Activated CD4-positive, alpha-beta T cell treated with anti-CD3 and anti-CD28 coated beads, Interleukin-2, amount 50 U/mL, for 1 hour (primary cell): ENCODE measurements around the gene POU2F1.
A peak's percentile ranks its signal among the peaks of the same experiment; 100 is the strongest.

ENCODE experiments used
- DNase-seq: peaks from one replicate; pipeline ENCODE4 v3.0.0-alpha.2; 2020

POU2F1 gene

GRCh38 chr1:167429612-167430011, 208.9 kb downstream of the POU2F1 start:
- DNase-seq = no peak

- no peak for DNase-seq
Observed at GRCh38 chr1:167430134-167430848, 209.6 kb downstream of the POU2F1 start.

DNA sequence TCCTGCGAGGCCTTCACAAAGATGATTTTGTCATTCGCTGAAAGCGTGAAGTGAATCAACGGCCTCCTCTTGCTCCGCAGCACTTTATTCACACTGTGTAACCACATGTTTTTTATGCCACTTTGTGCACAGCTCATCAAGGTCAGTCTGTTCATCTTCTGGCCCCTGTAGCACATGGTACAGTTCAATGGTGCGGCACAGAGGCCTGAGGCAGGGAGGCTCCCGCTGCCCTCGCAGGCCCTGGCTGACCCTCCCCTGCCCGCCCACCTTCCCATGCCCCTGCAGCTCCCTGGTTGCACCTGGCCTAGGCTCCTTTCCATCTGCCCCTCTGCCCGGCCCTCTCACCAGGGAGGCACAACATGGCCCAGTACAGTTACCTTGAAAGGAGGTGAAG, 210.2 kb downstream of the POU2F1 start:
- DNase-seq = no peak

DNA sequence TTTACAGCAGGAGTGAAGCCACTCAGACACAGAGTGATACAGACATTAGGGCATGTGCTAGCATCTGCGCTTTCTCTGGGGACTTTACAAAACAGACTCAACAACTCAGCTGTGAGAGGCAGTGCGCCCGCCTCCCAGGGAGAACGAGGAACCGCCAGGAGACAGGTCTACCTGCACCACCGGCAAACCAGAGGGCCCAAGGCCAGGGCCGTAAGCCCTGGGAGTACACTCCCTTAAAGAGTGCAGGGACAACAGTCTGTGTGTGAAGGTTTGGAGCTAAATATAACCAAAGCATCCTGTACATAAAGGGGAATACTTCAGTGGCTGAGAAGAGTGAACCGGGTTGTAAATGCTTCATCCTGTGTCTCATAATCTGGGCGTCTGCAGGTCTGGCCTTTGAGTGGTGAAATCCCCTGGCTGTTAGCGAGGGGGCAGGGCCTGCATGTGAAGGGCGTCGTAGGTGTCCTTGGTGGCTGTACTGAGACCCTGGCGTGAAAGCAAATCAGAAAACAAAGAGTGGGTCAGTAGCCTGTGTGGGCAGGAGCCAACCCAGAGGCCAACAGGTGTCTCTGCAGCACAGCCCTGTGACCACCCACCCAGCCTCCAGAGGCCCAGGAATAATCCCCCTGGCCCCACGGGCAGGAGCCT, 210.7 kb downstream of the POU2F1 start:
- no peak for DNase-seq

DNA sequence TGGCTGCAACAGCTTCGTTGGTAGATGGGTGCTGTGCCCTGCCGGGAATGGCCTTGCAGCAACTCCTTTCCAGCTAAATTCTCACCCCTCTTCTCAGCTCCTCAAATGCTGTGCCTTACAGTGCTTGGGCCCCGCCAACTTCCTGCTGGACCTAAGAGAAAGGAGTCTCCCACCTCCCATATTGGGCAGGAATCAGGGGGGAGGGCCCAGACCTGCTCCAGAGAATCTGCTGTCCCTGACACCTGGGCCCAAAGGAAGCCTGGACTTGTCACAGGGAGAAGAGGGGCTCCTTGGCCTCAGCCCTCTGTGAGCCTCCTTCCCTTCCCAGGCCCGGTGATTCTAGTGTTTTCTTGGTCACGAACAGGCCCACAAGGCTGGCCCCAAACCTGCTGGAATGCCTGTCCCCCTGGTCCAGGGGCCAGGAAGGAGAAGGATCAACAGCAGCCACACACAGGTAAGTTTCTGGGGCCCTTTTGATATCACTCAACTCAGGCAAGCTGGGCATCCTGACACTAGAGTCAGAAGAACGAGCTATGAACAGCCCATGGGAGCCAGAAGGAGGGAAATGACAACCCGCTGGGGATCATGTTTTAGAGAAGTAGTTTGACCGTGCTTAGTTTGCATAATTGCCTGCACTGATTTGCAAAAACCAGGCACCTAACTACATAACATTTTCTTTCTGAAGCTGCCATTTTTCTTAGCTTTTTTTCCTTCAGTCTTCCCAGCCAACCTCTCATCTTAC, 211.4 kb downstream of the POU2F1 start:
- no peak for DNase-seq

- no peak for DNase-seq
Observed at GRCh38 chr1:167432780-167433179, 212.1 kb downstream of the POU2F1 start.

GRCh38 chr1:167433884-167434283, 213.2 kb downstream of the POU2F1 start:
- no peak for DNase-seq

- DNase-seq = no peak
Observed at GRCh38 chr1:167434306-167434705, 213.6 kb downstream of the POU2F1 start.

DNA sequence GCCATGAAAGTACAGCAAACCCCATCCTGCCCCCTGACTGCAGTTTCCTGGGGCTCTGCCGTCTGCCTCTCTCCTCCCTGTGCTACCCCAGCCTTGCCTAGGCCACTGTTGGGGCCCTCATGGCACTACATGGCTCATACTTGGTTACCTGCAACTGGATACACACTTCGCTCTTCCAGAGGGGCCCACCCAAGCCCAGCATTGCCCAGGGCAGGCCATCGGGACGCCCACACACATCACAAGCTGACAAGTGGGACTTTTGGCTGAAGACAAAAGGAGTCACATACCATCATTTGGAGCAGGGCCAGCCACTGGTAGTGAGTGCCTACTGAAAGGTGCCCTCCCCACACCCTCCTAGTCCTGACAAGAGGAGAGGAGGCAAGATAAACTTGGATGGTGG, 214.8 kb downstream of the POU2F1 start:
- DNase-seq = no peak

DNA sequence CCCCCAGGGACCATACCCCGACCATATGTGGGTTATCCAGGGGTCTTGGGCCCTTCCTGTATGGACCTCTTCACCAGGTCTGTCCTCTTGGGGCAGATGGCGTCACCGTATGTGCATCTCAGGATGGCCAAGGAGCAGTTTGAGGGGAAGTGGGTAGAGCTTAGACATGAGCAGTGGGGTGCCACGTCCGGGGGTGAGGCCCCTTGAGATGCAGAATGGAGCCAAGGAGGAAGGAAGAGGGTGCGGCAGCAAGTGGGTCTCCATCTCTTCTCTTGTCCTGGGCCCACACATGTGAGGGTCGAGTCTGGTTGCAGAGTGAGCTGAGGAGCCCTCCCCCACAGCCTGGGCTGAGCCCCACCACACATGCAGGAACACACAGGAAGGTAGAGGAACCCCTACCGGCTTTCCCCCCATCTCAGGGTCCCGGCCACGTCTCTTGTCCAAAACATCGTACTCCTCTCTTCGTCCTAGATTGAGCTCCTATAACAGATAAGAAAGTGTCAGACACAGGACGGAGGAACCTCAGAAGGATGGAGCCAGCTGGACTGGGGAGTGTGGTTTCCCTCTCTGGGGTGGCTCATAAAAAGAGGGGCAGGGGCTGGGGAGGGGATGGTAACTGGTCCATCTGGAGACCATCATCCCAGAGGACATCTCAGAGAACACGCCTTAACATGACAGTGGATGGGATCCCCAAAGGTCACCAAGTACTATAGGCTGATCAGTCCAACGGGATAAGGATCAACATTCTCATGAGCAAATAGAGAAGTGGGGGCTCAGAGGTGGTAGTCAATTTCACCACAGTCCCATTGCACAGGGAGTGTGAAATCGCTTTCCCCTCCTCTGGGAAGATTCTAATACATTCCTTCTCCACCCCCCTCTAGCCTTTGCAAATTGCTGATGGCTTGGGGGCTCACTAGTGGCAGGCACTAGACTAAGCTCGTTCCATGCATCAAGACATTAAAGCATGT, 217.8 kb downstream of the POU2F1 start:
- no peak for DNase-seq

DNA sequence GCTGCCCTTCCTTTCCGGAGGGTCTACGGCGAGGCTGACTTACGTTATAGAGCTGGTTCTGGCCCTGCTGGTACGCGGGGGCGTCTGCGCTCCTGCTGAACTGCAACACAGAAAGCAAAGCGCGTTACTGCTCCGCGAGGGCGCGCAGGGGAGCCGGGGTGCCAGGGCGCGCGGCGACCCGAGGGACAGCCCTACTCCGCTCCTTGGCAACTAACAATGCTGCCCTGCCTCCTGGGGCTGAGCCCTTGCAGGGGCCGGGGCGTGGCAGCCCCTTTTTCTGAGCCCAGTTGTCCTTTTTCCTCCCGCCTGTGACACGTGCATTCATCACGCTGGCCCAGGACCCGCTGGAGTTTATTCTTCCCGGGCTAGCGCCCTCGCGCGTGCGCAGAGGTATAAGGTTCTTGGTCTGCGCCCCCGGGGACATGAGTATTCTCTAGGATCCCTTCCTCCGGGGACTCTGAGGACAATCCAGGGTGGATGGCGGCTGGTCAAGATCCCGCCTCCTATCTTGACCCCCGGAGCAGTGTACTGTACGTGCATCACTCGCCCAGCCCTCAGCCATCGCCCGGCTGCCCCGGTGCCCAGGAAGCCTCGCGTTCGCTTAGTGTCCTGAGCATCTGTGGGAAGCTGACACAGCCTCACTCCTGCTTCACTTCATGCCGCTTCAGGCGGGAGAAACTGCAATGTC, 218.8 kb downstream of the POU2F1 start:
- DNase-seq = no peak

DNA sequence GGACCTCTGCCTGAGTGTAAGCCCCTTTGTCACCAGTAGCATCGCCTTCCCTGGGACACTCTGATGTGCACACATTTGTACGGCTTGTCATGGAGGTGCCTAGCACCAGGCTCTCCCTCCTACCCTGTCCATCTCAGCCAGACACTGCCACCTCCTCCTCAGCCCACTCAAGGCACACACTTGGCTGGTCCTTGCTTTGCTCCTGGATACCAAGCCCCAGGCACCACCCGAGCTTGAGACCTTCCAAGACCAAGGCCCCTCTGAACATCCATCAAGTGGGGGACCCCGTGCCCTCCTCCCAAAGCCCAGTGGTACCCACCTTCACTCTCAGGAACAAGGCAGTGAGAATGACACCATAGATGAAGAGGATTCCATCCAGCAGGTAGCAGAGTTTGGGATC, 219.7 kb downstream of the POU2F1 start:
- DNase-seq = no peak

GRCh38 chr1:167440776-167441175, 220.1 kb downstream of the POU2F1 start:
- DNase-seq = no peak

- no peak for DNase-seq
Observed at GRCh38 chr1:167441222-167441621, 220.5 kb downstream of the POU2F1 start.

GRCh38 chr1:167442142-167442848, 221.6 kb downstream of the POU2F1 start:
- peak; percentile 89 for DNase-seq

GRCh38 chr1:167442854-167443565, 222.3 kb downstream of the POU2F1 start:
- no peak for DNase-seq

GRCh38 chr1:167443757-167444156, 223.1 kb downstream of the POU2F1 start:
- no peak for DNase-seq

- DNase-seq = no peak
Observed at GRCh38 chr1:167446966-167447365, 226.3 kb downstream of the POU2F1 start.

DNA sequence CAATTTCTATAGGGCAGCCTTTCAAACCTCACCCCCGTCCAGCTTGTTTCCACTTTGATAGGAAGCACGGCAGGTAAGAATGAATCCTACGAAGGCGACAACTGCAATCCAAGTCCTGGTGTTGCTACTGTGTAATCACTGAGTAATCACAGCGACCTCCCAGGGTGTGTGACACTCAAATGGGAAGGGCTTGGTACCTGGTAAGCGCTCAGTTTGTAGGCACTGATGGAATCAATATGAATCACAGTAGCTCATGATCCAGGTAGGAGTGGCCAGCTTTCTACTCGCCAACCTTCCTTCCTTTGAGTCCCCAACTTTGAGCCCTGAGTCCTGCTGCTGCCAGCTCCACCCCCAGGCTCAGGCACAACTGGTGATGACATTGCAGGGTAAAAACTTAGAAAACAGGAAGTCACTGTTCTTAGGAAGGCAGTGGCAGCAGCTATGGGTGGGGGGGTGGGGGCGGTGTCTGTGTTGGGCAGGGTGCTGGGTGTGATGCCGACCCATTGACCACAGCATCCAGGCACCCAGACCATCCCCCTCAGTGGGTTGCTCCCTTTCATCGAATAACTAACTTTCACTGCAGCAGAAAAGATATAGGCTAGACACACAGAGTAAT, 226.9 kb downstream of the POU2F1 start:
- DNase-seq = peak; percentile 67

- no peak for DNase-seq
Observed at GRCh38 chr1:167450843-167451242, 230.2 kb downstream of the POU2F1 start.
